HG02852 (cell line): ENCODE data around the gene PIGR.
"Not testable (repeated sequence)": the region's sequence is repeated elsewhere in the genome, so short reads cannot be mapped to it uniquely, and the experiment has no call there.

ENCODE experiments used
- ATAC-seq: cut with Tn5 transposase; IDR thresholded peaks from one replicate; pipeline ENCODE4 v1.9.1; 2021; ENCODE audit warnings: mild to moderate bottlenecking, moderate library complexity; ENCODE audit not compliant: unreplicated experiment

Gene PIGR

DNA sequence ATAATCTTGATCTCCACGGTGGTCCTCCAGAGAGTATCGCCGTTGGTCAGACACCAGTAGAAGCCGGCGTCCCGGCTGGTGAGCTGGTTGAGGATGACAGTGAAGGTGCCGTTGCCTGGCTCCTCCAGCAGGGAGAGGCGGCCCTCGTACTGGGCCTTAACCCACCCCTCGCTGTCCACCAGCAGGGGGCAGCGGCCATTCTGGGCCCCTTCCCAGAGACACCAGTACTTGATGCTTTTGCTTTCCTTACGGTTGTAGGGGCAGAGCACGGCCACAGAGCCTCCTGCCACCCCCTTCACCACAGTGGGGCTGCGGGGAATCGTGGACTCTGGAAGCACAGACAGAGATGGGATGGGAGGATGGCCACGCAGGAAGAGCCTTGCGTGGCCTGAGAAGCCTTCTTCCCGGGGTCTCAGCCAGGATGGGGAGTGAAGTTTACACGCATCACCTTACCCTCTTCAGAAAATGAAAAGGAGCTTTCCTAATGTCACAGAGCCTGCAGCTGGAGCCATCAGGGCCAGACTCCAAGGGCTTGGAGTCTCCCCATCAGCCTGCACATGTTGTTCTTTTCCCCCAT, 10.7 kb downstream of the PIGR start:
- ATAC-seq, result no peak

DNA sequence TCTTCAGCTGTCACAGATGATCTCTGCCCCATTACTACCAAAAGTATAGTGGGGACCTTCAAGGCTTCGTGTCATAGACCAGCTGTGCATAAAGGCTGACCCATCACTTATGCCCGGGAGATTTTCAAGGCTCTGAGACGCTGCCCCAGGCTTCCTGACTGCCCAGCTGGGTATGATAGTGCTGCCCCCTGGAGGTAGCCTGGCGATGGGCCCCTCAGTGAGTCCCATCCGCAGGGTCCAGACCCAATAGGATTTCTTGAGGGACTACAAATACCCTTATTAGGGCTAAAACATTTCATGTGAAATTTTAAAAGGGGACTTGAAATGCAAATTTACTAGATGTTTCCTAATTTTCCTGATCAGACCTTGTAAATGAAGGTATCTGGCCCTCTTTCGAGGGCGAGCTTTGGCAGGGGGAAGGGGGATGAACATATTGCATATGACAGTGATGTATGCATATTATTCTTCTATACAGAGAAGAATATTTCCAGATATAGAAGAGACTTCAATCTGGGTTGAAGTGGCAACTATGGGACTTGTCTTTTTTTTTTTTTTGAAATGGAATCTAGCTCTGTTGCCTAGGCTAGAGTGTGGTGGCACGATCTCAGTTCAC, 12.8 kb downstream of the PIGR start:
- ATAC-seq, result no peak

- ATAC-seq, result no peak
These were observed 14.1 kb downstream of the PIGR start for GRCh38 chr1:206932177-206932576.

DNA sequence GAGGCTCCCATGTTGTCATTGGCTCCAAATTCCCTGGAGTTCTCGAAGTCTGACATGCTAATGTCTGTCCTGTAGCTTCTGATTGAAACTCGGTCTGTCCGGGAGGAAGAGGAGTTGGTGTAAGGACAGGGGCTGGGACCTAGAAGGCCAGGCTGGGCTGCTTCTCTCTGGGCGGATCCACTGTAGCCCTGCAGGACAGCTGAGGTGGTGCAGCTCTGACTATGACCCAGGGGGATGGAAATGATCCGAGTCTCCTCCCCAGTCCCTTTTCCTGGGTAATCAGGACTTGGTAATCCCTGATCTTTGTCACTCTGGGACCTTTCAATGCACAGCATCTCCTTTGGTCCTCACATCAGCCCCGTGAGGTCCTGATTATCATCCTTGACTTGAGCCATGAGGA, 14.6 kb downstream of the PIGR start:
- ATAC-seq, result no peak

DNA sequence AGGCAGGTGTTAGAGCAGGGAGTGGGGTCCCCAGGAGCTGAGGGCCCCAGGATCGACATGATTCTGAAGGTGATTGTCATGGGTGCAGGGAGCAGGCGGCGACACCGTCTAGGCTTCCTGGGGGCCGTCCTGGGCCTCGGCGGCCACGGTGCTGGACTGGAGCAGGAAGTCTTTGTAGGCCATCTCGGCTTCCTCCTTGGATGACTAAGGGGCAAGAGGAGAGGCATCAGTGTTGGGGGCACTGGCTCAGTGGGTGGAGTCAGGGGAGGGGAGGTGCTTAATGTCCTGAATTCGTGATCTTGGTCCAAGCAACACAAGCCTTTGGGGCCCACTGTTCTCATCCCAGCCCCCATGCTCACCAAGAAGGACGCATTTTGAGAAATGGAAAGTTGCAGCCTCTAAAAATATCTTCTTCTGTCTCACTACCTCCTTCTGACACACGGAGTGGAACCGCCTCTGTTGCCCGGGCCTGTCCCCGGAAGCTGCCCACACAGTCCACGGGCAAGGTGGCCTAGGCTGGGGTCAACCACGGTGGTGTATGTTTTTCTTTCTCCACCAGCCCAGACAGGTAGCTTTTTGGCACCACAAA, 16.0 kb downstream of the PIGR start:
- peak; percentile 81 for ATAC-seq

GRCh38 chr1:206929524-206929923, 16.7 kb downstream of the PIGR start:
- no peak for ATAC-seq

GRCh38 chr1:206926286-206926685, 20.0 kb downstream of the PIGR start:
- ATAC-seq, result no peak

DNA sequence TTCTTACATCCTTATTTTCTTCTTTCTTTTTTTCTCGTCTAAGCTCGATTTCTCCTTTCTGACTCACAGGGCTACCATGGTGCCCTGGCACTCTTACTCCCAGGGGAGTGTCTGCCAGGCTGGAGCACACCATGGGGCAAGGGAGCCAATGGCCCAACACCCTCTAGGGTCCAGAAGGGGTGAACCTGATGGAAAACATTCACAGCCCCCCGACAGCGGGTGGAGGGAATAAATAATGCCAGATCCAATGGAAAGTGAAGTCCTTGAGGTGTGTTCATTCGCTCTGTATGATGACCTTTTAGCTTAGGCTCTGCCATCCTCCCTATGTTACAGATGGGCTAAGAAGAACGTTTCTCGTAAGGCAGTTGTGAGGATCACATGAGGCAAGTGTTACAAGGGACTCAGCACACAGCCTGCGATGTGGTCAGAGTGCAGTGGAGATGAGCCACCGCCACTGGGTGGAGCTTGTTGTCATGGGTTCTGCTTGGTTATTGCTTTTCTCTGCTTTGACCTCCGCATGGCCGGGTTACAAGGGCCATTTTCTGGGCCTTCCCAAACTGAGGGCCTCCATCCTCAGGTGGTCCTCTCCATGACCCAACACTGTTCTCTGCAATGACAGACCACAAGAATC, 21.0 kb downstream of the PIGR start:
- peak; percentile 50 for ATAC-seq

- ATAC-seq, result peak; percentile 25
These were observed 21.6 kb downstream of the PIGR start for GRCh38 chr1:206924592-206925105.

DNA sequence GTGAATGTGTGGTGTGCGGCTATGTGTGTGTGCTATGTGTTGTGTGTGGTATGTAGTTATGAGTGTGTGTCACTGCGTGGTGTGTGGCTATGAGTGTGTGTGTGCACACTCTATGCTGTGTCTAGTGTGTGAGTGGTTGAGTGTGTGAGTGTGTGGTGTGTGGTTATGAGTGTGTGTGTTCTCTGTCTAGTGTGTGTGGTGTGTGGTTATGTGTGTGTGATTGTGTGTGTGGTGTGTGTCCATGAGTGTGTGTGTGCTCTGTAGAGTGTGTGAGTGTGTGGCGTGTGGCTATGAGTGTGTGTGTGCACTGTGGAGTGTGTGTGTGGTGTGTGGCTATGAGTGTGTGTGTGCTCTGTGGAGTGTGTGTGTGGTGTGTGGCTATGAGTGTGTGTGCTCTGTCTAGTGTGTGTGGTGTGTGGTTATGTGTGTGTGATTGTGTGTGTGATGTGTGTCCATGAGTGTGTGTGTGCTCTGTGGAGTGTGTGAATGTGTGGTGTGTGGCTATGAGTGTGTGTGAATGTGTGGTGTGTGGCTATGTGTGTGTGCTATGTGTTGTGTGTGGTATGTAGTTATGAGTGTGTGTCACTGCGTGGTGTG, 22.2 kb downstream of the PIGR start:
- not testable (repeated sequence) for ATAC-seq

- ATAC-seq, result peak; percentile 67
These were observed 23.0 kb downstream of the PIGR start for GRCh38 chr1:206923009-206923960.

DNA sequence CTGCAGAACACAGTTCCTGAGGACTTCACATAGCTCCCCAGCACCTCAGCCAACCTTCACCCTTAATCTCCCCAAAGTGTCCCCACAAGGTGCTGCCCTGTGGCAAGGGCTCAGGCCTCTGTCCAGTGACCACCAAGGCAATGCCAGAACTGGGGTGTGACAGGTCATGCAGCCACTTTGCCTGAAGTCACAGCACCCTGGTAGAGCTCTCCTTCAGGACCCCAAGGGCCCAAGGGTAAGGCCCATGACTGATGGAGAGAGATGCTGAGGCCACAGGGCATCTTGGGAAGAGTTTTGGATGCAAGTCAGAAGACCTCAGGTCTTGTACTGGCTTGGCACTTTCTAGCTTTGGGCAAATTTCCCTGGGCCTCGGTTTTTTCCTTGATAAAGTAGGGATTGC, 23.7 kb downstream of the PIGR start:
- ATAC-seq, result no peak

DNA sequence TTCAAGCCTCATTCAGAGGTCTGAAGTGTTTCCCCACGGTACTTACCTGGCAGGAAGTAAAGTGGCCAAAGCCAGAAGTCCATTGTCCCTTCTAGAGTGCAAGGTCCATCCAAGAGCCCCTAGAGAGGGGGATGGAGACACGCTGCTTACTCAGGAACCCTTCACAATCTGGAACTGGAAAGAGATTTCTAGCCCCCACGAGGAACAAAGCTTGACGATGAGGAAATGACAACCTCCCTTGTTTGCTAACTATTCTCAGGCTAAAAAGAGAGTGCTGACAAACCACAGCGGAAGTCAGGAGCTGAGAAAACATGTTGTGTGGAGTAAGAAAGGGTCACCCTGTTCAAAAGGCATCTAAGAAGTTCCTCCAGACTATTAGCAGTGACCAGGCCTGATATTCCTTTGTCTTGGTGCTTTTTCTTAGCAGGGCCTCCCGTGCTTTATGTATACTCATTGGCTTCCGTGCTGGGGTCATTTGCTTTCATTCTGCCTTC, 24.4 kb downstream of the PIGR start, which contains the start of gene FCMR:
Gene FCMR, minus strand, starts transcription at position 170 of the 494 bp plus-strand sequence. Its CDS starts 87 bp downstream, at position 83.
- no peak for ATAC-seq

DNA sequence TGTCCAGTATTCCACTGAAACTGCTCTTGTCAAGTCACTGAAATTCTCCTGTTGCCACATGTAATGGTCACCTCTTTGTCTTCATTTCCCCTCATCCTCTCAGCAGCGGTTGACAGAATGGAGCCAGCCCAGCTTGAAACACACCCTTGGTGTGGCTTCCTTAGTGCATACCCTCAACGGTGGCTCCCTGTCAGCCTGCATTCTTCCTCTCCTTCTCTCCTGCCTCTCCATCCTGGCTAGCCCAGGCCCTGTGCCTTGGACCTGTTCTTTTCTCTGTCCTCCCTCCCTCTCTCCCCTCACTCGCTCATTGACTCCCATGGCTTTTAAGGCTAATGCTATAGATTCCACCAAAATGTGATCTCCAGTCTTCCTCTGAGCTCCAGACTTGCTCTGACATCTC, 28.2 kb downstream of the PIGR start:
- ATAC-seq, result no peak

DNA sequence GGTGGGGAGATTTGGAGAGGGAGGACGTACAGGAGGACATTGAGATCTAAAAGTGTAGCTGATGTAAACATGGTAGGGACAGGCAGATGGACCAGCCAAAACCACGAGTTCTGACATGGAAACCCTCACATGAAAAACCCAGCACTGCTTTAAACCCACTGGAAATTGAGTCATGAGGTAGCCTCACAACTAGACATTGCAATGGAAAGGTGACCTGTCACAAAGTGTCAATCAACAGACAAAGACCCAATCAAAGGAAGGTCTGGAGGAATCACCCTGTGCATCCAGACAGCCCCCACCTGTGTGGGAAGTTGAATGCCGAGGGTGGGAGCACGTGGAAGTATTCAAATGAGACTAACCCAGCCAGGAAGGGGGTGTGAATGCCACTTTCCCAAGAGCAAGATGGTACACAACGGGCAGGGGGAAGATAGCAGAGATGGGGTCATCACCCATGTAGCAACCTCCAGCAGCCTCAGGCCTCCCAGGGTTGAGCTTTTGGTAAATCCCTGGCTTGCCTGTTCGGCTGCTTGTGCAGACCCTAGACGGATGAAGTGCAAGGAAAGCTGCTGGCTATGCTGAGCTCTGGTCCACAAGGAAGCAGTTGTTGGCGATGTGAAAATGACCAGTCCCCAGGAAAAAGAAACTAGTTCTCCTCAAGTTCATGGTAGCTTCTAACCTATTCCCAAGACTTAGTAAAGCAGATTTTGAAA, 30.1 kb downstream of the PIGR start:
- no peak for ATAC-seq

GRCh38 chr1:206915030-206915735, 31.1 kb downstream of the PIGR start:
- ATAC-seq, result no peak

DNA sequence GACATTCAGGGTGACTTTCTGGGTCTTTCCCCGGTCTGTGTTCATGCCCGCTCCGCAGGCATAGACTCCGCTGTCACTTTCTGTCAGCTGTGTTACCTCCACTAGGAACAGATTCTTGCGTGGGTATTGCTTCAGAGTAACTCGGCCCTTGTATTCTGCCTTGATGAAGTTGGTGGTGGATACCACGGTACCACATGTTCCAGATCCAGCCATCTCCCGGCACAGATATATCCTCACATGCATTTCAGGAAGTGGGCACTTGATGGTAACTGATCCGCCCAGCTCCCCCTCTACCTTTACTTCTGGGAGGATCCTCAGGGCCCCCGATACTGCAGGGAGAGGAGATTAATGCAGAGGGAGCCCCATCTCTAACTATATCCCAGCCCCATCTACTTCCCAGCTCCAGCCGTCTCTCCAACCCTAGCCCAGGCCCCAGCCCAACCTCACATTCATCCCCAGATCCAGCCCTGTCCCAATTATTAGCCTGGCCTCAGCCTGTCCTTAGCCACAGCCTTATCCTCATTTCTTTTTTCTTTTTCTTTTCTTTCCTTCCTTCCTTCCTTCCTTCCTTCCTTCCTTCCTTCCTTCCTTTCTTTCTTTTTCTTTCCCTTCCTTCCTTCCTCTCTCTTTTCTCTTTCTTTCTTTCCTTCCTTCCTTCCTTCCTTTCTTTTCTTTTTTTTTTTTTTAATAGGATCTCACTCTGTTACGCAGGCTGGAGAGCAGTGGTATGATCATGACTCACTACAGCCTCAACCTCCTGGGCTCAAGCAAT, 32.3 kb downstream of the PIGR start:
- no peak for ATAC-seq

DNA sequence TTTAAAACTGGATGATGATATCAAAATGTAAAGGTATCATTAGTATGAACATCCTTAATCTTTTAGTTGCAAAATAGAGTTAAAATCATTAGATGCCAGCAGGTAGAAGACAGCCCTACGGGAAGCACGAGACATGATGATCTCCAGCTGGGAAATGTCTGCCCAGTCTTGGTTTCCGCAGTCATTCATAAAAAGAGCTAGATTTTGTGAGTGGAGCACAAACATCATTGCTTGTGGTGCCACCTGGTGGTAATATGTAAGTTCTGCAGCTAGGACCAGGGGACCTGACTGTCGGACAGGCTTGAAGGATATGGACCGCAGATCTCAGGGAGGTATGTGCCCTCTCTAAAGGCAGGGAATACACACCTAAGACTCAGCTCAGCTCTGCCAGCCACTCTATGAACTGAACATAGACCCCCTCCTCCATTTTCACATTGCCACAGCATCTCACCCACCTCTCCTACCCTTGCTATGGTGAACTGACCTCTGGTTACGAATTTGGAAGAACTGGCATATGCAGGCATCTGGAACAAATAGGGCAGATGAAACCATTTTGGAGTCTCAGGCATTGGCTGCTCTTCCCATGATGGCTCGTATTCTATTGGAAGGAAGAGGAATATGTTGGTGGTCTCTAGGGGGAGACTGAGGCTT, 33.7 kb downstream of the PIGR start:
- no peak for ATAC-seq
